GM12875 (cell line): ENCODE data around the gene RTKN.

Source experiments
- H3K4me3 ChIP-seq: one replicate; pipeline ENCODE4 v1.5.1; 2011; ENCODE audit warnings: low read depth, low read length, control low read depth
- CTCF ChIP-seq: IDR thresholded peaks from 2 replicates; pipeline ENCODE4 v1.5.1; 2011; ENCODE audit warnings: low read depth, mild to moderate bottlenecking, control low read depth, inconsistent platforms, low read length, moderate library complexity, borderline replicate concordance; ENCODE audit not compliant: insufficient read depth

RTKN gene

GRCh38 chr2:74424139-74424992 lies 17.4 kb downstream of the RTKN start:
- no peak for TF ChIP-seq CTCF
- no peak overlapping the region for H3K4me3 ChIP-seq

- no peak overlapping the region for H3K4me3 ChIP-seq
- TF ChIP-seq CTCF: no peak
Observed at GRCh38 chr2:74423231-74424095, 18.3 kb downstream of the RTKN start.

- no peak for TF ChIP-seq CTCF
- peak within 1 kb of the TSS; percentile 93 for H3K4me3 ChIP-seq
Observed at GRCh38 chr2:74421221-74421870, 20.4 kb downstream of the RTKN start, which contains the start of the genes C2orf81 and WDR54. Gene C2orf81 (minus strand): TSS chr2:74421619. CDS start chr2:74421560, 59 bp downstream. Gene WDR54 (plus strand): TSS chr2:74421730. CDS start chr2:74422154, 424 bp downstream.

GRCh38 chr2:74420443-74421103 lies 21.2 kb downstream of the RTKN start:
- peak overlapping the region; percentile 93 for H3K4me3 ChIP-seq

- no peak overlapping the region for H3K4me3 ChIP-seq
- no peak for TF ChIP-seq CTCF
Observed at GRCh38 chr2:74420006-74420405, 21.7 kb downstream of the RTKN start.

GRCh38 chr2:74419345-74419744 lies 22.4 kb downstream of the RTKN start:
- H3K4me3 ChIP-seq: no peak overlapping the region
- no peak for TF ChIP-seq CTCF

- no peak overlapping the region for H3K4me3 ChIP-seq
- TF ChIP-seq CTCF: no peak
Observed at GRCh38 chr2:74418312-74418711, 23.4 kb downstream of the RTKN start.
